Stimulated activated CD8-positive, alpha-beta memory T cell treated with anti-CD3 and anti-CD28 coated beads, Interleukin-12 subunit alpha, Interleukin-12 subunit beta, amount 100 ng/mL, for 24 hours (primary cell): ENCODE measurements around the gene C5orf63.
A peak's percentile ranks its signal among the peaks of the same experiment; 100 is the strongest.
"Not testable (repeated sequence)": the region's sequence is repeated elsewhere in the genome, so short reads cannot be mapped to it uniquely, and the experiment has no call there.

ENCODE experiments used
- DNase-seq: peaks from one replicate; pipeline ENCODE4 v3.0.0-alpha.2; 2020; ENCODE audit errors: extremely low read depth

Gene C5orf63

DNA sequence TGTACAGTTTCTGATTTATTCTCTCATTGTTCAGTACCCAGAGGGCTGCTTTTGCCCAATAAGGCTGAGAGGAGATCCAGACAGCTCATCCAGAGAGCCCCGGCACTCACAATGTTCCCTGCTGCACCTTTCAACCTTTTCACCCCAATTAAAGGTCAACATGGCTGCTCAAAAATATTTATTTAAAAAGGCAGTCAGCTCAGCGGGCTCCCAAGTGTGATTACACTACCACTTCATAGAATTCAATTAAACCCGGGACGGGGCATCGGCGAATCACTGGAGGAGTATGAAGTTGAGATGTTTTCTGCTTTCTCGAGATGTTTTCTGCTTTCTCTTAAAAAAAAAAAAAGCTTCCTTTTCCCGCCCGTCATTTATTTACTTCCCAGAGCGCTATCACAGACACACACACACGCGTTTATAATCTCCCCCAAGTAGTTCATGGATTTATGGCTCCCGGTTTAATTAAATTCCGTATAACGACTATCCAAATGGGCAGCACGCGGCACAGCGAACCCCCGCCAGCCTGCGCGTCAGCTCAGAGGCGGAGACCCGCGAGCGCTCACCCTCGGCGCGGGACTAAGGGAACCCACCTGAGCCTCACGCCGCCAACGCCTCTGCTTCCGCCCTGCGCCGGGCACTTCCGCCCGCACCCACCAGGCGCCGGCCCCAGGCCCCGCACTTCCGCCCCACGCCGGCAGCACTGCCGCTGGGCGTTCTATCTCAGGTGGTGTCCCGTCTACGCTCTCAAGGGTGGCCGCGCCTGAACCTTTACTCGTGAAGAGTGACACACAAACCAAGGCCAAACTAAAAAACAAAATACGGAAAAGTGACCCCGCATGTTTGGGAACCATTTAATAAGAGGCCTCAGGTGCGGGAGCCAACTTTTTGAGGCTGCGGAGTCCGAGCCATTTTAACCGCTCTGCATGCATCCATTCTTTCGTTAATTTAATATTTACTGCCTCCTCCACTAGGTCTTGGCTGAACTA, at the start of gene C5orf63:
TSS of gene C5orf63 (minus strand) at position 642 of the 986 bp plus-strand sequence. CDS start 14,507 bp downstream, outside the sequence.
- DNase-seq = peak; percentile 31

DNA sequence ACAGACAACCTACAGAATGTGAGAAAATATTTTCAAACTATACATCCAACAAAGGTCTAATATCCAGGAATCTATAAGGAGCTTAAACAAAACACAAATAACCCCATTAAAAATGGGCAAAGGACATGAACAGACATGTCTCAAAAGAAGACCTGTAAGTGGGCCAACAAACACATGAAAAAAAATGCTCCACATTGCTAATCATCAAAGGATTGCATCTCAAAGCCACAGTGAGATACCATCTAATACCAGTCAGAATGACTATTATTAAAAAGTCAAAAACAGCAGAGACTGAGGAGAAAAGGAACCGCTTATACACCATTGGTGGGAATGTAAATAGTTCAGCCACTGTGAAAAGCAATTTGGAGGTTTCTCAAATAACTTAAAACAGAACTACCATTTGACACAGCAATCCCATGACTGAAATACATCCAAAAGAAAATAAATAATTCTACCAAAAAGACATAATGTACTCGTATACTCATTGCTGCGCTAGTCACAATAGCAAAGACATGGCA, 39.1 kb upstream of the C5orf63 start:
- no peak for DNase-seq

DNA sequence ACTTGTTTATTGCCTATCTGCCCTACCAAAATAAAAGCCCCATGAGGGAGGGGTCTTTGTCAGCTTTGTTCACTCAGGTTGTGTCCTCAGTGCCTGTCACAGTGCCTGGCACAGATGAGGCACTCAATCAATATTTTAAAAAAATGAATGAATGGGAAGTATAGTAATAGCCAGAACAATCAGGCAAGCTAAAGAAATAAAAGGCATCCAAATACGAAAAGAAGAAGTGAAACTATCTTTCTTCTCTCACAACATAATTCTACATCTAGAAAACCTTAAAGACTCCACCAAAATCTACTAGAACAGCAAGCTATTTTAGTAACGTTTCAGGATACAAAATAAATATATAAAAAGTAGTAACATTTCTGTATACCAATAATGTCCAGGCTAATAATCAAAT, 37.8 kb upstream of the C5orf63 start:
- DNase-seq = no peak

DNA sequence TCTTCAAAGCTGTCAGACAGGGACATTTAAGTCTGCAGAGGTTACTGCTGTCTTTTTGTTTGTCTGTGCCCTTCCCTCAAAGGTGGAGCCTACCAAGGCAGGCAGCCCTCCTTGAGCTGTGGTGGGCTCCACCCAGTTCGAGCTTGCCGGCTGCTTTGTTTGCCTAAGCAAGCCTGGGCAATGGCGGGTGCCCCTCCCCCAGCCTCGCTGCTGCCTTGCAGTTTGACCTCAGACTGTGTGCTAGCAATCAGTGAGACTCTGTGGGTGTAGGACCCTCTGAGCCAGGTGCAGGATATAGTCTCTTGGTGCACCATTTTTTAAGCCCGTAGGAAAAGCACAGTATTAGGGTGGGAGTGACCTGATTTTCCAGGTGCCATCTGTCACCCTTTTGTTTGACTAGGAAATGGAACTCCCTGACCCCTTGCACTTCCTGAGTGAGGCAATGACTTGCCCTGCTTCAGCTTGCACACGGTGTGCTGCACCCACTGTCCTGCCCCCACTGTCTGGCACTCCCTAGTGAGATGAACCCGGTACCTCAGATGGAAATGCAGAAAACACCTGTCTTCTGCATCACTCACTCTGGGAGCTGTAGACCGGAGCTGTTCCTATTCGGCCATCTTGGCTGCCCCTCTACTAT, 35.4 kb upstream of the C5orf63 start:
- DNase-seq = not testable (repeated sequence)

DNA sequence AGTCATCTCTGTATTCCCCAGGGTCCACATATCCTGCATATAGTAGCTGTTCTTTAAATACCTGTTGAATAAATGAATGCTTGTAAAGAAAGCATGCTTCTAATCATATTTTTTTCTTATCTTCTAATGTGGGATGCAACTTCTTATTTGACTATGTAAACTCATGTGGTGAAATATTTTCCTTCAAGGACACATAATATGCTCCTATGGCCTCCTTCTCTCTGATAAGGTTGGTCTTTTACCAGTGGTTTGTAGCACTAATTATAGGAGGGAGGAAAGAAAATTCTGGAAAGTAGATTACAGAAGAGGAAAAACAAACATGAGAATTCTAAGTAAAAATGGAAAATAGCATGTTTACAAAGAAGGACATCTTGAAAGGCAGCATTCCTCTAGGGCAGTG, 28.6 kb upstream of the C5orf63 start:
- no peak for DNase-seq

DNA sequence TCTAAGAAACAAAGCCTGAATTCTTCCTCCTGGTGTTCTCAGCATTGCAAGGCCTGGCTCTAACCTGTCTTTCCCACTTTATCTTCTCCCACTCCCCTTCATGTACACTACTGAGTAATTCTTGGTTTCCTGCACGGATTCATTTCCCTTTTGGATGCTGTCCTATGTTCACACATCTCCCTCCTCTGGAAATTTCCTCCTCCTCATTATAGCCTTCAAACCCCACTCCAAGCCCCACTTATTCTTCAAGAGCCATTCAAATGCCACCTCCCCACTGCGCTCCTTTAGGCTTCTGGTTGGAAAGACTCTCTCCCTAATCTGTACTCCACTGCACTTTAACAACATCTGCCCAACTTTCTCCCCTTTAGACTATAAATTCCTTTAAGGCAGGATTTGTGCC, 28.2 kb upstream of the C5orf63 start:
- no peak for DNase-seq

DNA sequence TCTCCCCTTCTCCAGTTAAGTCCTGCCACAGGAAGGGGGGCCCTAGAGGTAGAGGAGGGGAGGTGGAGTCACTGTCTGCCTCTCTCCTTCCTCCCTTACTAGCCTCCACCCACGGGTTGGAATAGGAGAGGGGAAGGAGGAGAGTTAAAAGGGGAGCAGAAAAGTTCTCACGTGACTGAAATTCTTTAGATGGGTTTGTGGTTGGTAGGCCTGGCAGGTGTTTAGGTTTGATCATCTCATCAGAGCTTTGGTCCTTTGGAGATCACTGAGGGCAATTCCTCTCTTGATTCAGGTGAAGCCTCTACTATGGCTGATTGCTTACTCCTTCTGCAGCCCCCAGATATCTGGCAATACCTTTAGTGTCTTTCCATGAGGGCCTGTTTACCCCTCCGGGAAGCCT, 24.9 kb upstream of the C5orf63 start:
- DNase-seq = no peak

DNA sequence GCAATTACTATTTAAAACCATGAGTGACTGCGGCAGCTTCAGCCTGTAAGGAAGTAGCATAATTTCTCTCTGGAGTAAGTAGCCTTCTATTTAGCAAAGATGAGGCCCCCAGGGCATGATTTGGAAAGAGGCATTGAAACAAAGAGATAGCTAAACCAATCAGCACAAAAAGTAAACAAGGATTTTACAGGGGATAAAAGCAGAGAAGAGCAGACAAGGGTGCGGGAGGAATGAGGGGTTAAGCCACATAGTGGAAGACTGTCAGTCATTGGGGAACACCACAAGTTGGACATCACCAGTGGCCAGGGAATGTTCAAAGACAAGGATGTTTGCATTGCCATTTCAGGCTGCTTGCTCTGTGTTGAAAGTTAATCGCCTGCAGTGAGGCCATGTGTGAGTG, 24.0 kb upstream of the C5orf63 start:
- DNase-seq = no peak

DNA sequence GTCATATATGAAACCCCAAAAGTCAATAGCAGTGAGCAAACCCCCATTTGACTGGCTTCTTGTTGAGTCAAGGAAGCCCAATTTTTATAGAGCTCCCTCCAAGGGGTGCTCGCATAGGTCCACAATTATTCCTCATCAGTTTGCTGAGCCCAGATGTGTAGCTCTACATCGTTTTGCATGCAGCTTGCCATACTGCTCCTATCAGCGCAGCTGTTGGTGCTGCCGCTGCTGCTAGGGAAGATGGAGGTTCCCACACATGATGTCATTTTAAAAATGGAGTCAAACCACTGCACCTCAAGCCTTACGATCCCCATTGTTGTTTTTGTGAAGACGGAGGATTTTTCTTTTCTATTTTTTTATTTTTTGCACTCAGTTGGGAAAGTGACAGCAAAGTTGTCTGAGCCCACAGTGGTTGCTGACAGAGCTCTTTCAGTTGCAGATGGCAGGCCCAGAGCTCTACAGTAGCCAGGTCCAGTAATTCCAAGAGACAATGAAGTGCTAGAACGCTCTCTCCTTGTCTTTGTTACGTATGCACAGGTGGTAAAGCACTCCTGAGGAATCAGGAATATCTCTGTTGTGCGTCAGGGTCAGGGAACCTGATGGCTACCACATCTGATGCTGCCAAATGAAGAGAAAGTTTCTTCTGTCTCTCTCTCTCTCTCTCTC, 23.2 kb upstream of the C5orf63 start:
- no peak for DNase-seq

DNA sequence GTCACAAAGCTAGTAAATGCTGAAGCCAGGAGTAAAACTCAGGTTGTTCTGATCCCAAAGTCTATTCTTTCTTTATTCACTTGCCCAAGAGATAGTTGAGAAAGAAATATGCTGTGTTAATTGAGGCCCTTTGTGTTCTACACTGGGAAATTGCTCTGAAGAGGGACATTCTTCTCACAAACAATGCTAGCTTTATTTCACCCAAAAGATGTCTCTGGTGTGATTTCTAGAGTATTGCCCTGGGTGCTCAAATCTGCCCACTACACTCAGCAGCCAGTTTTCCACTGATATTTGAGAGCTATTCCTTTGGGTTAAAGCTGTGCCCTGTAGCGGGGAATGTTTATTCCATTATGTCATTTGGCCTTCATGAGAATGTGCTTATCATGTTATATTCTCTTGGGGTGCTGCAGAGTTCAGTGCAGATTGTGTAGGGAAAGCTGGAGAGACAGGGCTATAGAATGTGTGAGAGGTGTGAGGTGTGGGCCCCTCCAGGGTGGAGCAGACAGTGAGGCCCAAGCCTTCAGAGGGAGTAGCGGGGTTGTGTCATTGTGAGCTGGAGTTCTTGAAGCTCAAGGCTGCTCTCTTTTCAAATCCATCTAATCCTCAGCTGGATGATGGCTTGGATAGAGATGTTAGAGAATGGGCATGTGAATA, 21.0 kb upstream of the C5orf63 start:
- DNase-seq = no peak

DNA sequence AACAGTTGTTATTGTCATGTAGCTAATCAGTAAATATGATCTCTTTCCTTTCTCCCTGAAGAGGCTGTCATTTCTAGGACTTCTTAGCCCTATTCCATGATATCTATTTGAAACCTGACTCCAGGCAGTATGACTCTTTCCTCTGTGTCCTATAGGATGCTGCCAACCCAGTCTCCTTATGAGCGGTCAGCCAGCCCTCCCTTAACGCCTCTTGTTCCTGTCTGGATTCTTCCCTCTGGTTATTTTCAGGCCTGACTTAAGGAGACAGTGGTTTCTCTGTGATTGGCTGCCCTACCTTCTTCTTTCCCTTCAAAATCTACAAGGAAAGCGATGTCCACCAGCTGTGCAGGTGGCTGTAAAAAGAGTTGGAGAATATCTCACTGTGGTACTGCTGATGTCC, 19.4 kb upstream of the C5orf63 start:
- no peak for DNase-seq

DNA sequence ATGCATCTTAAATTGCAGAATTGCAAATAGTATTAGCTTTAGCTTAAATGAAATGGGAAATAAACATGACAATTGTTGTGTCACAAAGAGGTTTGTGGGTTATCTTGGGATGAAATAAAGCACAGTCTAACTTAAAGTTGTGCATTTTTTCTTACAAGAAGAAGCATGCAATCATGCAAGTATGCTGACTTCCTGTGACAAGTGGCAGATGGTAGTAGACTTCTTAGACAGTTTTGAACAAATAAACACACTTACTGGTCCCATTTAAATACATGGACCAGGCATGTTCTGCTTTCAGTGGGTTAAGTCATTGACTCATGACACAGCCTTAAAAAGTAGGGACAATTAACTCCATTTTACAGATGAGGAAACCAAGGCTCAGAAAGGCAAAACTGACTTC, 15.9 kb upstream of the C5orf63 start:
- DNase-seq = no peak

DNA sequence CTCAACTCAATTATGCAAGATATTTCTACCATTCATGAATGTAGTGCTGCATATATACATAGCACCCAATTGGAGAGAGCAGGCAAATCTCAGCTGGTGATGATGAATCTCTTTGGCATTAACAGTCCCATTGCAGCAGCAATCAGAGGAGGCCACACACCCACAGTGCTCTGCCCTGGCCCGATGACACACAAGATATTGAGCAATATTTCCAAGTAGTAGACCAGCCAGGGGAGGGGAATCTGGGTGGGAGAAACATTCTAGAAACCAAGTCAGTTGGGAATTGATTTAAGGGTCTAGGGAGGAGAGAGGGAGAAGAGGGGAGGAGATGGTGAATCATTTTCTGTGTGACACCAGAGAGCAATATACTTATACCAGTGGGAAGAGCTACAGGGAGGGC, 14.9 kb upstream of the C5orf63 start:
- DNase-seq = no peak

DNA sequence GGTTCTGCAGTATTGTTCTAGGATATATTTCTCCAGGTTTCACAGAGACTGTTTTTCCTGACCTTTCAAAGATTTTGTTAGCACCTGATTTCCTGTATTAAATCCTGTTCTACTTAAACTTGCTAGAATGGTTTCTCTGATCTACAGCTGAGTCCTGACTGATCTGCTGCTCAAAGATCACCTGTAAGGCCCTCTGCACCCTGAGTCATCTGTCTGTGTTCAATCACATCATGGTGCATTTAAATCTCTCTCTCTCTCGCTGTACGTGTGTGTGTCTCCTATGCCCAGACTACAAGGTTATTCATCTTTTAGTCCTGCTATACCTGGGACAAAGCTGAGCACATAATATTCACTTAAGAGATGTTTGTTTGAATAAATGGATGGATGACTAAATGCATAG, 13.3 kb upstream of the C5orf63 start:
- DNase-seq = no peak

DNA sequence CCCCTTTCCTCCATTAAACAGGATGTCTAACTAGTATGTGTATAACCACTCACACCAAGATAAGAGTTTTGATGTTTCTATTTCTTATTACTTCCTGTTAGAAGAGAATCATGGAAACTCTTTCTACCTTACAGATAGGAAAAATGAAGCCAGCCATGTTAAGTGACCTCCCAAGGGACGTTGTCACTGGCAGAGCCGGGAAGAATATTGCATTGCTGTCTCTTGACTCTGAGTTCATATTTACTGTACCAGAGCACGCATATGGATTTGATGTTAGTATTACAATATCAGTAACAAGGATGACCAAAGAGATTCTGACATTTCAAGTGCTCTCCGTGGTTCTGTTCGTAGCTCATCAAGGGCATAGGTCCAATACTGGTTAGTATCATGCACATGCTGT, 12.5 kb upstream of the C5orf63 start:
- DNase-seq = no peak

DNA sequence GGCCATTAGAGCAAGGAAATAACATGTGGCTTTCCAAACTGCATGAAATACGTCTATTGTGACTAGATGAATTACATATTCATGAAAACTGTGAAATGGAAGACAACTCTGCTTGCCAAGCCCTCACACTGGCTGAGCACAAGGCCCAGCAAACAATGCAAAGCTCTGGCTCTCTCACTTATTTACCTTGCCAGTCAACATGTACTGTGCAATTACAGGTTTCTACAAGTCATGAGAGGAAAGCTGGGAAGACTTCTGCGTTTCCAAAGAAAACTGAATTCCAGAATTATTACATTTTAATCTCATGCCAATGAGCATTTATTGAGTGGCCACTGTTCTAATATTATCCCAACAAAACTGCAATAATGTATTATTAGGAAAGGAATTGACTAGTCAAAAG, 12.1 kb upstream of the C5orf63 start:
- DNase-seq = no peak

DNA sequence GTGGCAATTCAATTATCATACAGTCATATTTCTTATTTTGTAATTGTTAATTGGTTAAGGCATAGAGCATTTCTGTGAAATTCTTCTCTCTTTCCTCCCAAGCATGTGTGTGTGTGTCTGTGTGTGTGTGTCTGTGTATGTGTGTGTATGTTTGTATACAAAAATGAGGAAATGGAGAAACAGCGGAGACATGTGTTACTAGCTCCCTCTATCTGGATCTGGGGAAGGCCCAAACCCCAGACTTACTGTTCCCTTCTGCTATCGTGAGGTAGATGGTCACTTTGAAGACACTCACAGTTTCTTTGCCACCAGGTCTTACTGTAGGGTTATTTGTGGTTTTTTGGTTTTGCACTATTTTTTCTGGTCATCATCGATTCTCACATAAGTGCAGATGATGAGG, 11.4 kb upstream of the C5orf63 start:
- no peak for DNase-seq

DNA sequence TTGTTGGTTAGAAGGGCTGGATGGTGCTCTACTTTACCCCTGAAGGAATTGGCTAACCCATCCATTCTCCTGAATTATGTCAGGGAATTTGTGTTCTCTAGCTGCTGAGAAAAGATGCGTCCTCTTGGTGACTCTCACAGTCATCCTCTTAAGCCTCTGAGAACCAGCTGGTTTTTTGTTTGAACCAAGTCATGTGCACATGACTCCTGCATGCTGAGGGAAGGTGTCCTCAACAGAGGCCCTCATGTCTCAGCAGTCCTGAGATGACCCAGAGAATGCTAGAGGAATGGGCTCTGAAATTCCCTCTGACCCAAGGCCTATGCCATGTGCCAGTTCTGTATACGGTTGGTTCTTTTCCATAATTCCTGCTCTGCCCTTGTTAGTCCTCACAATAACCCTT, 10.4 kb upstream of the C5orf63 start:
- no peak for DNase-seq

DNA sequence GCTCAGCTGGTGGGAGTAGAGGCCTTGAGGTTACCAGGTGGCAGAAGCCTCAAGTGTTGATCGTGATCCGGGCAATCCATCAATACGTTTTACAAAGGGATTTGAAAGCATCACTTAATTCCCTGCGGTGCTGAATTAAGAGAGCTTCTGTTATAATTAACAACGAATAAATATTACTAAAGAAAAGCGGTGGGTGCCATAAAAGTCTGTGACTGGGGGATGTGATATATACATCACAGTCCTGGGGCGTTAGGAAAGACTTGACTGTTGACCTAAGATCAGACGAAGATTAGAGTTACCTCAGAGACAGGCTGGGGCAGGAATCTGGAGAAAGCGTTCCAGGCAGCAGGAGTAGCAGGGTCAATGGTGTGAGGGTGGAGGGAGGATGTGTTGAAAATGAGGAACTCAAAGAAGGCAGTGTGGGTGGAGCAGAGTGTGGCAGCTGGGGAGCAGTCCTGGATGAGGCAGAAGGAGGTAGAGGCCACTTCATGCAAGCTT, 6.7 kb upstream of the C5orf63 start:
- no peak for DNase-seq

DNA sequence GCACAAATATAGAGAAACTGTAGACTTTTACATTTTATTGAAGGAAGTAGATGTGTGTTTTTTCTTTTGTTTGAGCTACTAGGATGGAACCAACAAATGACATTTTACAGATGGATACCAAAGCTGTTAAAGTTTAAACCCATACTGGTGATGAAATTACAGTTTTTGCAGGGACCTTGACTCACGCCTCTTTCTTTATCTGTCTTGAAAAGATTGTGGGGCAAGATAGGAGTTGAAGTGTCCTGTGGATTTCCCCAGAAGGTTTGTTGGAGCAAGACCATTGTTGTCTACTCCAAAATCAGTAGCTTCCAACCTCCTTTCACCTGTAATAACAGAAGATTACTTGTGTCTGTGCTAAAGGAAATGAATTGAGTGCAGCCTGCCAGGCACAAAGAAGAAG, 4.1 kb upstream of the C5orf63 start:
- DNase-seq = no peak

DNA sequence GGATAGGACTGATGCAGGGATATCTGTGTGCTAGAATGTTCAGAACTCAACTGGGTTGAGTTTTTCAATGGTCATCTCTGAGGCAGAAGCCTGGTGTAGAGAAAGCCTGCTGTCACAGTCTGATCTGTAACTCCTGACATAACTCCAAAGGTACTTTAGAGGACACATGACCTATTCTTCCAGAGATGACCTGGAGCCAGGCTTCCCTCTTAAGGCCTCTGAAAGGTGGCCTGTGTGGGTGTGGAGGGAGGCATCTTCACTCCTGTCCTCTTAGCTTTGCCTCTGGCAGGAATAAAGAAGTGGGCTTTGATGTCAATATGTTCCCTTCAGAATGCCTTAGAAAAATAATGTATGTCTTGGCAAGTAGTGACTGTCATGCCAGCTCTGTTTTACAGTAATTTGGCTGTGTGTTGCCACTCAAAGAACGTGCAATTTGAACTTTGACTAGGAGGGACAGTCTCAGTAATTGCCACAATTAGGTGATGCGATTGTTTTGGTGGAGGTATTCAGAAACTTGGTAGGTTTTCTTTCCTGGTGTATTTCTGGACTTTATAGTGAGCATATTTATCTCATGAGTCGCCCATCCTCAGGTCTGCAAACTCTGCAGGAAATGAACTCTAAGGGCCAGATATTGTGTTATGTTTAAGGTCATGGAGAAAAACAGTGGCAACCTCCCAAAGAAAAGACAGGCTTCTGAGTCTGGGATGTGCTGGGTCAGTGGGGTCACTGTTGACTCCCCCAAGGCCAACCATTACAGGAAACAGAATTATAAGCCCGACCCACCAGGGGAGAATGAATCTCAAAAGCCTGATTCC, 3.2 kb upstream of the C5orf63 start:
- DNase-seq = no peak
